ENCODE results near the gene TRIM17. TPM values are rescaled to one million over a fixed set of nuclear protein-coding genes. Genes with fewer than 3 reads are reported as not detected.

TRIM17 gene
- total and polyA plus RNA-seq, 2 experiments from 2014 or later: 0.86 to 1.1 TPM

GRCh38 chr1:228363686-228364067 lies 53.0 kb downstream of the TRIM17 start:
- no peaks in the 10 kb centered on the region for H3K9me2 ChIP-seq (ENCODE audit: insufficient read depth)
- H3K27ac ChIP-seq (ENCODE audit: low read depth): no peak overlapping the region
- TF ChIP-seq REST (IDR thresholded peaks at IDR 0.05; ENCODE audit: unreplicated experiment): no peak
- no peak for TF ChIP-seq JUNB (IDR thresholded peaks at IDR 0.05; ENCODE audit: unreplicated experiment)
- no peak for TF ChIP-seq CTCF (conservative IDR thresholded peaks at IDR 0.05; ENCODE audit: low read depth in 2 of 2)
- TF ChIP-seq CREB1 (CRISPR knock-in tag; IDR thresholded peaks at IDR 0.05; ENCODE audit: low read depth): no peak
- no peak for TF ChIP-seq POLR2AphosphoS5 (IDR thresholded peaks at IDR 0.05; ENCODE audit: low read depth)
- TF ChIP-seq, protein P1, sequence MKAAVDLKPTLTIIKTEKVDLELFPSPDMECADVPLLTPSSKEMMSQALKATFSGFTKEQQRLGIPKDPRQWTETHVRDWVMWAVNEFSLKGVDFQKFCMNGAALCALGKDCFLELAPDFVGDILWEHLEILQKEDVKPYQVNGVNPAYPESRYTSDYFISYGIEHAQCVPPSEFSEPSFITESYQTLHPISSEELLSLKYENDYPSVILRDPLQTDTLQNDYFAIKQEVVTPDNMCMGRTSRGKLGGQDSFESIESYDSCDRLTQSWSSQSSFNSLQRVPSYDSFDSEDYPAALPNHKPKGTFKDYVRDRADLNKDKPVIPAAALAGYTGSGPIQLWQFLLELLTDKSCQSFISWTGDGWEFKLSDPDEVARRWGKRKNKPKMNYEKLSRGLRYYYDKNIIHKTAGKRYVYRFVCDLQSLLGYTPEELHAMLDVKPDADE (IDR thresholded peaks at IDR 0.05): no peak
- TF ChIP-seq ZNF331 (CRISPR knock-in tag; IDR thresholded peaks at IDR 0.05; ENCODE audit: low read depth): no peak
- ATAC-seq (no peak), DNase-seq (ENCODE audit: low spot score) (no peak)
- no peaks in the 10 kb centered on the region for H4K20me1 ChIP-seq (replicated peaks; ENCODE audit: insufficient read depth)
- Mint-ChIP-seq H3K27ac (no peak overlapping the region), H3K36me3 (ENCODE audit: low read depth) (no peaks in the 10 kb centered on the region), H3K27me3 (ENCODE audit: insufficient read depth, low read depth, poor library complexity) (peaks cover 4% of the 10 kb centered on the region), H3K4me1 (peaks cover 2% of the 10 kb centered on the region; the same call in 1 of the 3 replicates), H3K4me3 (no peak overlapping the region; the same call in 2 of the 3 replicates), H3K9me3 (no peaks in the 10 kb centered on the region)
- H3F3A ChIP-seq (replicated peaks; ENCODE audit: low read depth): no peaks in the 10 kb centered on the region
- no peaks in the 10 kb centered on the region for H3K36me3 ChIP-seq (ENCODE audit: insufficient read depth)
- H3K27me3 ChIP-seq (ENCODE audit: insufficient read depth): no peaks in the 10 kb centered on the region
- H2AFZ ChIP-seq: no peak overlapping the region
- H3K79me2 ChIP-seq (replicated peaks; ENCODE audit: insufficient read depth): no peaks in the 10 kb centered on the region
- no peaks in the 10 kb centered on the region for H3K4me1 ChIP-seq (ENCODE audit: insufficient read depth)
- no peak overlapping the region for H3K4me3 ChIP-seq
- H3K4me2 ChIP-seq: no peak overlapping the region

- H3K9me2 ChIP-seq (ENCODE audit: insufficient read depth): no peaks in the 10 kb centered on the region
- no peaks in the 10 kb centered on the region for H3K36me3 ChIP-seq (ENCODE audit: insufficient read depth)
- no peaks in the 10 kb centered on the region for H3K4me1 ChIP-seq (ENCODE audit: insufficient read depth)
- Mint-ChIP-seq H3K36me3 (ENCODE audit: low read depth) (no peaks in the 10 kb centered on the region), H3K4me1 (no peaks in the 10 kb centered on the region; the same call in 2 of the 3 replicates), H3K27me3 (ENCODE audit: insufficient read depth, low read depth, poor library complexity) (peaks cover 4% of the 10 kb centered on the region), H3K9me3 (no peaks in the 10 kb centered on the region), H3K4me3 (no peak overlapping the region), H3K27ac (no peak overlapping the region)
- no peak overlapping the region for H2AFZ ChIP-seq
- DNase-seq (ENCODE audit: low spot score) (no peak), ATAC-seq (no peak)
- H3K4me3 ChIP-seq: no peak overlapping the region
- no peak overlapping the region for H3K4me2 ChIP-seq
- no peak overlapping the region for H3K27ac ChIP-seq (ENCODE audit: low read depth)
- no peaks in the 10 kb centered on the region for H3F3A ChIP-seq (replicated peaks; ENCODE audit: low read depth)
- no peaks in the 10 kb centered on the region for H4K20me1 ChIP-seq (replicated peaks; ENCODE audit: insufficient read depth)
- no peaks in the 10 kb centered on the region for H3K79me2 ChIP-seq (replicated peaks; ENCODE audit: insufficient read depth)
- H3K27me3 ChIP-seq (ENCODE audit: insufficient read depth): no peaks in the 10 kb centered on the region
- TF ChIP-seq ZNF114 (CRISPR knock-in tag; IDR thresholded peaks at IDR 0.05) (no peak), EZH2phosphoT487 (IDR thresholded peaks at IDR 0.05; ENCODE audit: unreplicated experiment) (no peak), ZNF331 (CRISPR knock-in tag; IDR thresholded peaks at IDR 0.05; ENCODE audit: low read depth) (no peak), POLR2AphosphoS5 (IDR thresholded peaks at IDR 0.05; ENCODE audit: low read depth) (no peak), NANOG (IDR thresholded peaks at IDR 0.05; ENCODE audit: borderline replicate concordance) (no peak), EZH2 (IDR thresholded peaks at IDR 0.05; ENCODE audit: low read depth, unreplicated experiment) (no peak)
Observed at GRCh38 chr1:228362884-228363450, 53.7 kb downstream of the TRIM17 start.
